Neural progenitor cell (in vitro differentiated cells): ENCODE results near the gene LRFN2. TPM values are rescaled to one million over a fixed set of nuclear protein-coding genes. Genes with fewer than 3 reads are reported as not detected.

Experiments
- DNase-seq: peaks from one replicate; pipeline ENCODE4 v3.0.0-alpha.2; 2016; ENCODE audit warnings: low spot score
- H2AFZ ChIP-seq: fragments of 200-600 bp; sonication (generic); replicated peaks from 2 replicates; pipeline ENCODE4 v1.6.1; 2016; ENCODE audit warnings: antibody characterized with exemption
- H3F3A ChIP-seq: fragments of 200-600 bp; sonication (generic); 2 replicates; pipeline ENCODE4 v1.6.1; 2016; ENCODE audit warnings: antibody characterized with exemption, low read depth
- H3K27ac ChIP-seq: fragments of 200-600 bp; sonication (generic); 2 replicates; pipeline ENCODE4 v1.5.1; 2016; ENCODE audit warnings: mild to moderate bottlenecking
- H3K27me3 ChIP-seq: fragments of 200-600 bp; sonication (generic); 2 replicates; pipeline ENCODE4 v1.6.1; 2016; ENCODE audit warnings: mild to moderate bottlenecking, moderate library complexity
- H3K36me3 ChIP-seq: fragments of 200-600 bp; sonication (generic); 2 replicates; pipeline ENCODE4 v1.5.1; 2016
- H3K4me1 ChIP-seq: fragments of 200-600 bp; sonication (generic); 2 replicates; pipeline ENCODE4 v1.6.1; 2016; ENCODE audit warnings: mixed run types
- H3K4me2 ChIP-seq: fragments of 200-600 bp; sonication (generic); 2 replicates; pipeline ENCODE4 v1.6.1; 2016
- H3K4me3 ChIP-seq: fragments of 200-600 bp; sonication (generic); 2 replicates; pipeline ENCODE4 v1.5.1; 2016
- H3K79me2 ChIP-seq: fragments of 200-600 bp; sonication (generic); 2 replicates; pipeline ENCODE4 v1.6.1; 2016; ENCODE audit warnings: low read depth
- H3K9ac ChIP-seq: fragments of 200-600 bp; sonication (generic); 2 replicates; pipeline ENCODE4 v1.6.1; 2016
- H3K9me3 ChIP-seq: fragments of 200-600 bp; sonication (generic); 2 replicates; pipeline ENCODE4 v1.5.1; 2016; ENCODE audit warnings: low read depth
- H4K20me1 ChIP-seq: fragments of 200-600 bp; sonication (generic); 2 replicates; pipeline ENCODE4 v1.6.1; 2016; ENCODE audit warnings: low read depth
- H3K27ac Mint-ChIP-seq: 3 replicates; pipeline ENCODE4 v1.8.0; 2021; ENCODE audit warnings: mixed read lengths
- H3K27me3 Mint-ChIP-seq: 2 replicates; pipeline ENCODE4 v1.8.0; 2022; ENCODE audit warnings: low read depth, mild to moderate bottlenecking, inconsistent platforms, moderate library complexity, mixed read lengths; ENCODE audit not compliant: insufficient read depth
- H3K36me3 Mint-ChIP-seq: 3 replicates; pipeline ENCODE4 v1.8.0; 2021; ENCODE audit warnings: mixed read lengths
- H3K4me1 Mint-ChIP-seq: 3 replicates; pipeline ENCODE4 v1.8.0; 2021; ENCODE audit warnings: mixed read lengths
- H3K4me3 Mint-ChIP-seq: 3 replicates; pipeline ENCODE4 v1.8.0; 2021; ENCODE audit warnings: mild to moderate bottlenecking, moderate library complexity, mixed read lengths
- H3K9me3 Mint-ChIP-seq: 3 replicates; pipeline ENCODE4 v1.8.0; 2020; ENCODE audit warnings: mixed read lengths
- EZH2 ChIP-seq: fragments of 200-600 bp; sonication (generic); IDR thresholded peaks from 2 replicates; pipeline ENCODE4 v1.6.1; 2017; ENCODE audit warnings: antibody characterized with exemption, mild to moderate bottlenecking, moderate library complexity
- EZH2phosphoT487 ChIP-seq: fragments of 200-600 bp; sonication (generic); IDR thresholded peaks from 2 replicates; pipeline ENCODE4 v1.6.1; 2017; ENCODE audit warnings: antibody characterized with exemption
- total RNA-seq: library from RNA; depleted of rRNA; stranded (reverse); fragments of >200 nt; gene quantifications from 2 replicates; pipeline ENCODE4 v1.2.3, GENCODE V29; 2015; ENCODE audit warnings: low replicate concordance
- TF ChIP-seq, protein P1 (sequence below): fragments of 200-600 bp; sonication (generic); IDR thresholded peaks from 2 replicates; pipeline ENCODE4 v1.5.1; 2017; ENCODE audit warnings: antibody characterized with exemption, mild to moderate bottlenecking

LRFN2 gene
- total RNA-seq, 1 donor from 2014 or later, result not detected

DNA sequence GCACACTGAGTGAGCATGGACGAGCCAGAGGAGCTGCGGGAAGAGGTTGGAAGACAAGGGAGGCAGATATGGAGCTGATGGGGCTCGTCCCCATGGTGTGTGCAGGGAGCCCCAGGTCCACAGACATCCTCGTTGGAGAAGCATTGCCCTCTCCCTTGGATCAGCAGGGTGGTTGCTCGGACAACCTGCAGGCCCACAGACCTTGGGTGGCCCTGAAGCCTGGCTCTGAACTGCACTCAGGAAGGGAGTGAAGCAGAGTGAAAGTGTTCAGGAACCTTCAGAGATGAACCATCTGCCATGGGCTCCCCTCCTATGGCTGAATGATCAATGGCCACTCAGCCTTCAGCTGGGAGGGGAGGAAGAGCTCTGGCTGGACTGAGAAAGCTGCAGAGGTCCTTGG is 43.3 kb upstream of the LRFN2 start:
- H3K9me3 ChIP-seq, result no peaks in the 10 kb centered on the region
- no peak overlapping the region for H3K4me2 ChIP-seq
- H3K79me2 ChIP-seq, result no peaks in the 10 kb centered on the region
- no peaks in the 10 kb centered on the region for H3K36me3 ChIP-seq
- H3K4me3 ChIP-seq, result no peak overlapping the region
- no peak for DNase-seq
- Mint-ChIP-seq H3K9me3 (peaks cover 6% of the 10 kb centered on the region), H3K36me3 (no peaks in the 10 kb centered on the region), H3K27me3 (peaks cover 11% of the 10 kb centered on the region), H3K4me3 (no peak overlapping the region), H3K27ac (no peak overlapping the region), H3K4me1 (peaks cover 21% of the 10 kb centered on the region)
- no peak overlapping the region for H3K9ac ChIP-seq
- TF ChIP-seq EZH2phosphoT487, result no peak
- no peak for TF ChIP-seq EZH2
- TF ChIP-seq, protein P1, sequence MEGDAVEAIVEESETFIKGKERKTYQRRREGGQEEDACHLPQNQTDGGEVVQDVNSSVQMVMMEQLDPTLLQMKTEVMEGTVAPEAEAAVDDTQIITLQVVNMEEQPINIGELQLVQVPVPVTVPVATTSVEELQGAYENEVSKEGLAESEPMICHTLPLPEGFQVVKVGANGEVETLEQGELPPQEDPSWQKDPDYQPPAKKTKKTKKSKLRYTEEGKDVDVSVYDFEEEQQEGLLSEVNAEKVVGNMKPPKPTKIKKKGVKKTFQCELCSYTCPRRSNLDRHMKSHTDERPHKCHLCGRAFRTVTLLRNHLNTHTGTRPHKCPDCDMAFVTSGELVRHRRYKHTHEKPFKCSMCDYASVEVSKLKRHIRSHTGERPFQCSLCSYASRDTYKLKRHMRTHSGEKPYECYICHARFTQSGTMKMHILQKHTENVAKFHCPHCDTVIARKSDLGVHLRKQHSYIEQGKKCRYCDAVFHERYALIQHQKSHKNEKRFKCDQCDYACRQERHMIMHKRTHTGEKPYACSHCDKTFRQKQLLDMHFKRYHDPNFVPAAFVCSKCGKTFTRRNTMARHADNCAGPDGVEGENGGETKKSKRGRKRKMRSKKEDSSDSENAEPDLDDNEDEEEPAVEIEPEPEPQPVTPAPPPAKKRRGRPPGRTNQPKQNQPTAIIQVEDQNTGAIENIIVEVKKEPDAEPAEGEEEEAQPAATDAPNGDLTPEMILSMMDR, result no peak
- no peaks in the 10 kb centered on the region for H4K20me1 ChIP-seq
- H3K4me1 ChIP-seq, result peaks cover 8% of the 10 kb centered on the region
- H2AFZ ChIP-seq, result no peak overlapping the region
- no peaks in the 10 kb centered on the region for H3K27me3 ChIP-seq
- no peak overlapping the region for H3K27ac ChIP-seq
- H3F3A ChIP-seq, result no peaks in the 10 kb centered on the region

DNA sequence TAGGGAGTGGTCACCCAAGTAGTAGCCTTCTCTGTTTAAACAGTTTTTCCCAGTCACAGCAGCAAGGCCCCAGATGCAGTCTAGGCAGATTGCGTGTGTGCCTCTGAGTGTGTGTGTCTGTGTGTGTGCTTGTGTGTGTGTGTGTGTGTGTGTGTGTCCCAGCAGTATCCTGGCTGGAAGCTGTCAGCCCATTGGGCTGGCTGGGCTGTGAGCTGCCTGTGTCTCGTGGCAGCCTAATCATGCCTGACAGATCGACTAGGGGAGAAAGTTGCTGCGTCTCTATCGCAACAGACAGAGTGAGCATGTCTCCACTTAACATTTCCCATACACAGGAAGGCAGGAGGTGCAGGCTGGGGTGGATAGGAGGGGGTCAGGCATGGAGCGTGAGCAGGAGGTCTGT is 42.9 kb upstream of the LRFN2 start:
- H3K9me3 Mint-ChIP-seq, result peaks cover 6% of the 10 kb centered on the region
- peaks cover 11% of the 10 kb centered on the region for H3K27me3 Mint-ChIP-seq
- Histone ChIP-seq H3K79me2 (no peaks in the 10 kb centered on the region), H3F3A (no peaks in the 10 kb centered on the region), H3K36me3 (no peaks in the 10 kb centered on the region), H3K4me3 (no peak overlapping the region), H3K9ac (no peak overlapping the region), H2AFZ (no peak overlapping the region), H3K4me2 (no peak overlapping the region), H3K27ac (no peak overlapping the region), H3K4me1 (peaks cover 8% of the 10 kb centered on the region), H3K9me3 (no peaks in the 10 kb centered on the region), H3K27me3 (no peaks in the 10 kb centered on the region), H4K20me1 (no peaks in the 10 kb centered on the region)
- TF ChIP-seq EZH2 (no peak), EZH2phosphoT487 (no peak)
- TF ChIP-seq, protein P1, result no peak
- no peak overlapping the region for H3K4me3 Mint-ChIP-seq
- H3K4me1 Mint-ChIP-seq, result peaks cover 21% of the 10 kb centered on the region
- peak overlapping the region; percentile 46 for H3K27ac Mint-ChIP-seq
- no peaks in the 10 kb centered on the region for H3K36me3 Mint-ChIP-seq
- DNase-seq, result no peak

DNA sequence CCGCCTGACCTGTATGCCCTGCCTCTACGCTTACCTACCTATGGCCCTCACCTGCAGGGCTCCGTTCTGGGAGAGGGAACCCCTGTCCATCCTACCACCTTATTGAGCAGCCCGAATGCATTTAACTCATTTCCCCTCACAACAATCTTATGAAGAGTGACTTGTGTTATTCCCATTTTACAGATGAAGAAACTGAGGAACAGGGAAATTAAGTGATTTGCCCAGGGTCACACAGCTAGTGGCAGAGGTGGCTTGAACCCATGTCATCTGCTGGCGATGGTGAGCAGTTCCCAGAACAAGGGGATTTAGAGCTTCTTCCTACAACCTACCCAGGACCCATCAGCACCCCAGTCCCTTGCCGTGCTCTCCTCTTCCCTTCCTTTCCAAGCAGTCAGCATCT is 42.3 kb upstream of the LRFN2 start:
- Histone ChIP-seq H3K4me1 (peaks cover 8% of the 10 kb centered on the region), H3K4me3 (no peak overlapping the region), H3K79me2 (no peaks in the 10 kb centered on the region), H3K9ac (no peak overlapping the region), H3K4me2 (no peak overlapping the region), H2AFZ (no peak overlapping the region), H3K27ac (no peak overlapping the region), H3K27me3 (no peaks in the 10 kb centered on the region), H3K36me3 (no peaks in the 10 kb centered on the region), H4K20me1 (no peaks in the 10 kb centered on the region), H3F3A (no peaks in the 10 kb centered on the region), H3K9me3 (no peaks in the 10 kb centered on the region)
- H3K4me3 Mint-ChIP-seq, result no peak overlapping the region
- DNase-seq, result no peak
- H3K4me1 Mint-ChIP-seq, result peaks cover 19% of the 10 kb centered on the region
- H3K9me3 Mint-ChIP-seq, result peaks cover 6% of the 10 kb centered on the region
- TF ChIP-seq EZH2phosphoT487 (no peak), EZH2 (no peak)
- TF ChIP-seq, protein P1, result no peak
- peak overlapping the region; percentile 20 for H3K27ac Mint-ChIP-seq
- H3K27me3 Mint-ChIP-seq, result peaks cover 11% of the 10 kb centered on the region
- no peaks in the 10 kb centered on the region for H3K36me3 Mint-ChIP-seq
